OCI-LY3 (cell line): ENCODE results near the gene TNKS1BP1.

Source experiments
- H2AFZ ChIP-seq: fragments of 200-600, 300-600 bp; shearing (Covaris generic); 2 replicates; pipeline ENCODE4 v1.6.0; 2014; ENCODE audit warnings: antibody characterized with exemption, low read depth, low read length
- H3K27ac ChIP-seq: fragments of 200-600, 300-600 bp; sonication (generic); 2 replicates; pipeline ENCODE4 v1.5.1; 2014; ENCODE audit warnings: mild to moderate bottlenecking, low read length, moderate library complexity, mixed read lengths
- H3K27me3 ChIP-seq: fragments of 200-600, 300-600 bp; sonication (generic); 2 replicates; pipeline ENCODE4 v1.6.1; 2014; ENCODE audit warnings: low read depth, low read length, mixed read lengths
- H3K36me3 ChIP-seq: fragments of 200-600, 300-600 bp; sonication (generic); replicated peaks from 2 replicates; pipeline ENCODE3; 2014; ENCODE audit warnings: low read depth, low read length, mixed read lengths
- H3K4me1 ChIP-seq: fragments of 300-600, 200-600 bp; sonication (generic); 2 replicates; pipeline ENCODE4 v1.6.1; 2014; ENCODE audit warnings: low read length, mixed read lengths
- H3K4me2 ChIP-seq: fragments of 200-600, 300-600 bp; sonication (generic); 2 replicates; pipeline ENCODE4 v1.6.1; 2014; ENCODE audit warnings: low read length, mixed read lengths
- H3K4me3 ChIP-seq: fragments of 300-600, 200-600 bp; sonication (generic); 2 replicates; pipeline ENCODE4 v1.5.1; 2014; ENCODE audit warnings: antibody characterized with exemption, mild to moderate bottlenecking, low read length, moderate library complexity
- H3K79me2 ChIP-seq: fragments of 300-600, 200-600 bp; shearing (Covaris generic); 2 replicates; pipeline ENCODE4 v1.6.1; 2014; ENCODE audit warnings: mild to moderate bottlenecking, low read length, mixed read lengths
- H3K9ac ChIP-seq: fragments of 300-600, 200-600 bp; shearing (Covaris generic); 2 replicates; pipeline ENCODE4 v1.6.0; 2014; ENCODE audit warnings: mild to moderate bottlenecking, low read length, moderate library complexity
- H3K9me3 ChIP-seq: fragments of 200-600, 300-600 bp; shearing (Covaris generic); 2 replicates; pipeline ENCODE4 v1.6.1; 2014; ENCODE audit warnings: low read length, mixed read lengths; ENCODE audit not compliant: insufficient read depth
- H4K20me1 ChIP-seq: fragments of 200-600, 300-600 bp; sonication (generic); 2 replicates; pipeline ENCODE4 v1.6.1; 2016; ENCODE audit warnings: low read length, mixed read lengths; ENCODE audit not compliant: insufficient read depth
- CTCF ChIP-seq: fragments of 200-600, 300-600 bp; sonication (generic); IDR thresholded peaks from 2 replicates; pipeline ENCODE4 v1.5.1; 2014; ENCODE audit warnings: antibody characterized with exemption, low read length, low read depth
- EZH2phosphoT487 ChIP-seq: fragments of 200-600 bp; shearing (Covaris generic); IDR thresholded peaks from 2 replicates; pipeline ENCODE4 v1.6.1; 2018; ENCODE audit warnings: antibody characterized with exemption, mixed run types, low read depth

Gene TNKS1BP1

GRCh38 chr11:57324886-57325734, at the start of gene TNKS1BP1:
Gene TNKS1BP1 (minus strand): TSS chr11:57324952. CDS start chr11:57321885, 3,067 bp downstream.
- peaks cover 46% of the 10 kb centered on the region for H3K36me3 ChIP-seq

GRCh38 chr11:57373146-57373545, 48.4 kb upstream of the TNKS1BP1 start:
- Histone ChIP-seq H3K9me3 (no peaks in the 10 kb centered on the region), H3K27me3 (peaks cover 13% of the 10 kb centered on the region; the same call in 1 of the 2 replicates), H2AFZ (no peak overlapping the region), H3K36me3 (no peaks in the 10 kb centered on the region), H3K27ac (no peak overlapping the region), H3K4me1 (peaks cover 29% of the 10 kb centered on the region), H3K79me2 (no peaks in the 10 kb centered on the region), H3K4me3 (no peak overlapping the region), H3K9ac (no peak overlapping the region), H4K20me1 (no peaks in the 10 kb centered on the region), H3K4me2 (no peak overlapping the region)
- TF ChIP-seq CTCF (no peak), EZH2phosphoT487 (no peak)

More at GRCh38 chr11:57324886-57325734, at the start of gene TNKS1BP1:
- H3K9me3 ChIP-seq: no peaks in the 10 kb centered on the region
- no peaks in the 10 kb centered on the region for H4K20me1 ChIP-seq
- H3K4me2 ChIP-seq: peak within 1 kb of the TSS; percentile 85
- H3K79me2 ChIP-seq: peaks cover 6% of the 10 kb centered on the region; the same call in 1 of the 2 replicates
- peak within 1 kb of the TSS; percentile 81 for H3K4me3 ChIP-seq
- H3K4me1 ChIP-seq: peaks cover 44% of the 10 kb centered on the region
- peak within 1 kb of the TSS; percentile 81 for H3K9ac ChIP-seq
- no peaks in the 10 kb centered on the region for H3K27me3 ChIP-seq
- TF ChIP-seq CTCF: no peak
- no peak for TF ChIP-seq EZH2phosphoT487
- peak within 1 kb of the TSS; percentile 86 for H3K27ac ChIP-seq
- peak within 1 kb of the TSS; percentile 55 for H2AFZ ChIP-seq

GRCh38 chr11:57370941-57371340, 46.2 kb upstream of the TNKS1BP1 start:
- TF ChIP-seq CTCF: no peak
- no peak for TF ChIP-seq EZH2phosphoT487
- Histone ChIP-seq H4K20me1 (no peaks in the 10 kb centered on the region), H3K4me1 (peaks cover 40% of the 10 kb centered on the region), H3K4me2 (no peak overlapping the region), H3K9me3 (no peaks in the 10 kb centered on the region), H2AFZ (no peak overlapping the region), H3K9ac (no peak overlapping the region), H3K36me3 (no peaks in the 10 kb centered on the region), H3K4me3 (no peak overlapping the region), H3K79me2 (no peaks in the 10 kb centered on the region), H3K27ac (no peak overlapping the region), H3K27me3 (no peaks in the 10 kb centered on the region)

- peaks cover 44% of the 10 kb centered on the region for H3K4me1 ChIP-seq
- H3K4me2 ChIP-seq: no peak overlapping the region
- no peaks in the 10 kb centered on the region for H4K20me1 ChIP-seq
- no peaks in the 10 kb centered on the region for H3K79me2 ChIP-seq
- H3K36me3 ChIP-seq: no peaks in the 10 kb centered on the region
- H3K27me3 ChIP-seq: no peaks in the 10 kb centered on the region
- TF ChIP-seq CTCF (no peak), EZH2phosphoT487 (no peak)
- no peaks in the 10 kb centered on the region for H3K9me3 ChIP-seq
- no peak overlapping the region for H3K4me3 ChIP-seq
- H3K9ac ChIP-seq: no peak overlapping the region
- no peak overlapping the region for H2AFZ ChIP-seq
- H3K27ac ChIP-seq: no peak overlapping the region
These were observed 45.5 kb upstream of the TNKS1BP1 start for GRCh38 chr11:57370251-57370650.
